CD4-positive, alpha-beta T cell treated with Interleukin-2 at 100 ng/mL for 4 hours (primary cell): ENCODE measurements around the gene C2orf69.
A peak's percentile ranks its signal among the peaks of the same experiment; 100 is the strongest.

Experiments
- DNase-seq: peaks from one replicate; pipeline ENCODE4 v3.0.0-alpha.2; 2020; ENCODE audit warnings: low spot score

The C2orf69 gene

GRCh38 chr2:199914372-199914958 lies 3.4 kb downstream of the C2orf69 start:
- no peak for DNase-seq

GRCh38 chr2:199916980-199917379 lies 5.9 kb downstream of the C2orf69 start:
- no peak for DNase-seq

GRCh38 chr2:199922856-199923255 lies 11.8 kb downstream of the C2orf69 start:
- no peak for DNase-seq

GRCh38 chr2:199923924-199924323 lies 12.8 kb downstream of the C2orf69 start:
- DNase-seq: no peak

- no peak for DNase-seq
These were observed 15.7 kb downstream of the C2orf69 start for GRCh38 chr2:199926806-199927205.

- DNase-seq: no peak
These were observed 17.1 kb downstream of the C2orf69 start for GRCh38 chr2:199928226-199928625.

GRCh38 chr2:199928626-199929025 lies 17.5 kb downstream of the C2orf69 start:
- no peak for DNase-seq

GRCh38 chr2:199929262-199929661 lies 18.2 kb downstream of the C2orf69 start:
- DNase-seq: no peak

- no peak for DNase-seq
These were observed 21.3 kb downstream of the C2orf69 start for GRCh38 chr2:199932312-199932855.

- DNase-seq: no peak
These were observed 22.4 kb downstream of the C2orf69 start for GRCh38 chr2:199933466-199933865.

GRCh38 chr2:199936554-199936953 lies 25.5 kb downstream of the C2orf69 start:
- DNase-seq: no peak

GRCh38 chr2:199940373-199940772 lies 29.3 kb downstream of the C2orf69 start:
- no peak for DNase-seq

- DNase-seq: no peak
These were observed 32.3 kb downstream of the C2orf69 start for GRCh38 chr2:199943373-199943772.

- no peak for DNase-seq
These were observed 35.1 kb downstream of the C2orf69 start for GRCh38 chr2:199946196-199946595.

- no peak for DNase-seq
These were observed 35.7 kb downstream of the C2orf69 start for GRCh38 chr2:199946836-199947235.

- no peak for DNase-seq
These were observed 39.3 kb downstream of the C2orf69 start for GRCh38 chr2:199950396-199950795.

- no peak for DNase-seq
These were observed 39.9 kb downstream of the C2orf69 start for GRCh38 chr2:199951023-199951422.

GRCh38 chr2:199955007-199955338 lies 43.9 kb downstream of the C2orf69 start:
- DNase-seq: no peak

- peak; percentile 79 for DNase-seq
These were observed 44.4 kb downstream of the C2orf69 start, which contains the start of the genes MAIP1 and TYW5 for GRCh38 chr2:199955339-199956061. Gene MAIP1, plus strand, starts transcription at chr2:199955582. Its CDS starts 217 bp downstream, at chr2:199955799. Gene TYW5, minus strand, starts transcription at chr2:199955491. Its CDS starts 21 bp downstream, at chr2:199955470.

GRCh38 chr2:199956062-199956380 lies 44.9 kb downstream of the C2orf69 start:
- DNase-seq: no peak

GRCh38 chr2:199958014-199958413 lies 46.9 kb downstream of the C2orf69 start:
- no peak for DNase-seq

GRCh38 chr2:199962203-199962602 lies 51.1 kb downstream of the C2orf69 start:
- no peak for DNase-seq

GRCh38 chr2:199966405-199966804 lies 55.3 kb downstream of the C2orf69 start:
- no peak for DNase-seq

GRCh38 chr2:199966976-199967375 lies 55.9 kb downstream of the C2orf69 start:
- no peak for DNase-seq
